ENCODE measurements around the gene PCBP3.

DNA sequence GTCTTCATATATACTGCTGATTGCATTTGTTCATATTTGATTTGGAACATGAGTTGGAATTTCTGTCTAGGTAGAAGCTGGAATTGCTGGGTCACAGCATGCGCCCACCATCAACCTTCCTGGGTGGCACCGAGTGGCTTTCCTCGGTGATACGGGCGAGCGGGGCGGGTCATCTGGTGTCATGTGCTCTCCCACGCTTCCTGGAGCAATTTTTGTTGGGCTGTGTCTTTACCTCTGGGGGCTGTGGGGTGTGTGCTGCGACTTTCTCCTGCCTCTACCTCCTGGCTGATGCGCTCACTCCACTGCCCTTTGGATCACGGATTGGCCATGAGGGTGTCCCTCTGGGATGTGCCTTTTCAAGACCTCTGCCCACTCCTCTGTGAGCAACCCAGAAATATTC lies 229.4 kb downstream of the PCBP3 start:
- TF ChIP-seq, protein P1, sequence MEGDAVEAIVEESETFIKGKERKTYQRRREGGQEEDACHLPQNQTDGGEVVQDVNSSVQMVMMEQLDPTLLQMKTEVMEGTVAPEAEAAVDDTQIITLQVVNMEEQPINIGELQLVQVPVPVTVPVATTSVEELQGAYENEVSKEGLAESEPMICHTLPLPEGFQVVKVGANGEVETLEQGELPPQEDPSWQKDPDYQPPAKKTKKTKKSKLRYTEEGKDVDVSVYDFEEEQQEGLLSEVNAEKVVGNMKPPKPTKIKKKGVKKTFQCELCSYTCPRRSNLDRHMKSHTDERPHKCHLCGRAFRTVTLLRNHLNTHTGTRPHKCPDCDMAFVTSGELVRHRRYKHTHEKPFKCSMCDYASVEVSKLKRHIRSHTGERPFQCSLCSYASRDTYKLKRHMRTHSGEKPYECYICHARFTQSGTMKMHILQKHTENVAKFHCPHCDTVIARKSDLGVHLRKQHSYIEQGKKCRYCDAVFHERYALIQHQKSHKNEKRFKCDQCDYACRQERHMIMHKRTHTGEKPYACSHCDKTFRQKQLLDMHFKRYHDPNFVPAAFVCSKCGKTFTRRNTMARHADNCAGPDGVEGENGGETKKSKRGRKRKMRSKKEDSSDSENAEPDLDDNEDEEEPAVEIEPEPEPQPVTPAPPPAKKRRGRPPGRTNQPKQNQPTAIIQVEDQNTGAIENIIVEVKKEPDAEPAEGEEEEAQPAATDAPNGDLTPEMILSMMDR (IDR thresholded peaks at IDR 0.05) = no peak
- TF ChIP-seq POLR2A (IDR thresholded peaks at IDR 0.05) = no peak

Measured in lower leg skin (tissue), 3 donors.